DOHH2 (cell line): ENCODE data around the gene COL12A1.

Experiments used
- H3F3A ChIP-seq: fragments of 200-600 bp; sonication (generic), shearing (Covaris generic); 2 replicates; pipeline ENCODE4 v1.6.0; 2016; ENCODE audit warnings: antibody characterized with exemption, mild to moderate bottlenecking; ENCODE audit not compliant: control insufficient read depth, insufficient read depth
- H3K27ac ChIP-seq: fragments of 200-600 bp; sonication (generic); 2 replicates; pipeline ENCODE4 v1.5.1; 2014; ENCODE audit warnings: low read depth, mild to moderate bottlenecking, low read length, moderate library complexity
- H3K27me3 ChIP-seq: fragments of 200-600 bp; sonication (generic); 2 replicates; pipeline ENCODE4 v1.6.1; 2014; ENCODE audit warnings: mild to moderate bottlenecking, low read length, mixed read lengths; ENCODE audit not compliant: control insufficient read depth
- H3K36me3 ChIP-seq: fragments of 200-600 bp; sonication (generic); 2 replicates; pipeline ENCODE4 v1.6.1; 2014; ENCODE audit warnings: mild to moderate bottlenecking, low read length, moderate library complexity, mixed read lengths; ENCODE audit not compliant: control insufficient read depth
- H3K4me1 ChIP-seq: fragments of 200-600 bp; sonication (generic); 2 replicates; pipeline ENCODE4 v1.6.1; 2014; ENCODE audit warnings: mild to moderate bottlenecking, low read length, mixed read lengths; ENCODE audit not compliant: control insufficient read depth
- H3K4me2 ChIP-seq: fragments of 200-600 bp; sonication (generic); 2 replicates; pipeline ENCODE4 v1.6.0; 2014; ENCODE audit warnings: mild to moderate bottlenecking, low read length, moderate library complexity
- H3K4me3 ChIP-seq: fragments of 200-600 bp; sonication (generic); 2 replicates; pipeline ENCODE4 v1.5.1; 2014; ENCODE audit warnings: mild to moderate bottlenecking, low read length, mixed read lengths
- H3K79me2 ChIP-seq: fragments of 200-600 bp; sonication (generic); 2 replicates; pipeline ENCODE4 v1.6.1; 2014; ENCODE audit warnings: mild to moderate bottlenecking, low read length, mixed read lengths; ENCODE audit not compliant: control insufficient read depth
- H3K9me2 ChIP-seq: fragments of 200-600 bp; sonication (generic); replicated peaks from 2 replicates; pipeline ENCODE4 v1.6.1; 2014; ENCODE audit warnings: mild to moderate bottlenecking, low read length, mixed read lengths; ENCODE audit not compliant: control insufficient read depth
- H3K9me3 ChIP-seq: fragments of 200-600 bp; sonication (generic); 2 replicates; pipeline ENCODE4 v1.6.1; 2014; ENCODE audit warnings: antibody characterized with exemption, low read length, mixed read lengths; ENCODE audit not compliant: control insufficient read depth, insufficient read depth
- H4K20me1 ChIP-seq: fragments of 200-600 bp; sonication (generic); 2 replicates; pipeline ENCODE4 v1.6.0; 2014; ENCODE audit warnings: low read depth, mild to moderate bottlenecking, antibody characterized with exemption, low read length, moderate library complexity; ENCODE audit not compliant: control insufficient read depth, insufficient read depth
- EZH2phosphoT487 ChIP-seq: fragments of 200-600 bp; sonication (generic); IDR thresholded peaks from 2 replicates; pipeline ENCODE4 v1.6.1; 2017; ENCODE audit warnings: borderline replicate concordance, mild to moderate bottlenecking, antibody characterized with exemption, low read length, moderate library complexity, mixed read lengths
- TF ChIP-seq, protein P1 (sequence below): fragments of 200-600 bp; sonication (generic); IDR thresholded peaks from one replicate; pipeline ENCODE4 v1.5.1; 2014; ENCODE audit warnings: antibody characterized with exemption, mild to moderate bottlenecking, low read depth, low read length; ENCODE audit not compliant: poor library complexity, severe bottlenecking

COL12A1 gene

DNA sequence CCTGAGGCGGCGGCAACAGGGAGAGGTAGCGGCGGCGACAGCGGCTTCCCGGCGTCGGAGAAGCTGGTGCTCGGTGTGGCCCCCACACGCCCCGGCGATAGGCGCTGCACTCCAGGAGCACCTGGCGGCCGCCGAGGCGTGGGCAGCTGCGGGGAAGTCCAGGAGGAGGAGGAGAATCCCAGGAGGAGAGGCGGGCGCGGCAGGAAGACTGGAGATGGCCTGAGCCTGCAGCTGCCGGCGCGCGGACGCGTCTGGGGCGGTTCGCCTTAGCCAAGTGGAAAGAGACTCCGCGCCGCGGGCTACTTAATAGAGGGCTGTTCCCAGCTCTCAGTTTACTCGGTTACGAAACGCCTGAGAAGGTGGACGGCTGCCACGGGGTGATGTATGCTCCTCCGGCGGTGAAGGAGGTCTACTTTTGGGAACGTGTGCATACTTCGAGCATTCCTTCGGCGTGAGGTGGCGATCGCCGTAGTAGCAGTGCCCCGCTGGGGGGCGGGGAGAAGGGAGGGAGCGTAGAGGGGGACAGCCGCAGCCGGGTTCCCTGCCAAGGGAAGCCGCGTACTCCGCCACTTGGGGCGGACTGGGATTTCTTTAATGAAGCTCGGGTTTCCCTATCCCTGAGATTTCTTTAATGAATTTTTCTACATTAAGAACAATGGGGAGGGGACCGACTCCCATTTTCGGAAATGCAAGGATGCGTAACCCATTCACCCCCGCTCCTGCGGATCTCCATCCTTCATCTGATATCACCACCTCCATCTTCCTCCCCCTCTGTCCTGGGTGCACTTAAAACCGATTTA, at the start of gene COL12A1:
TSS of gene COL12A1 (minus strand) at position 278 of the 800 bp plus-strand sequence. CDS start 3,261 bp downstream, outside the sequence.
- TF ChIP-seq EZH2phosphoT487 = no peak
- TF ChIP-seq, protein P1, sequence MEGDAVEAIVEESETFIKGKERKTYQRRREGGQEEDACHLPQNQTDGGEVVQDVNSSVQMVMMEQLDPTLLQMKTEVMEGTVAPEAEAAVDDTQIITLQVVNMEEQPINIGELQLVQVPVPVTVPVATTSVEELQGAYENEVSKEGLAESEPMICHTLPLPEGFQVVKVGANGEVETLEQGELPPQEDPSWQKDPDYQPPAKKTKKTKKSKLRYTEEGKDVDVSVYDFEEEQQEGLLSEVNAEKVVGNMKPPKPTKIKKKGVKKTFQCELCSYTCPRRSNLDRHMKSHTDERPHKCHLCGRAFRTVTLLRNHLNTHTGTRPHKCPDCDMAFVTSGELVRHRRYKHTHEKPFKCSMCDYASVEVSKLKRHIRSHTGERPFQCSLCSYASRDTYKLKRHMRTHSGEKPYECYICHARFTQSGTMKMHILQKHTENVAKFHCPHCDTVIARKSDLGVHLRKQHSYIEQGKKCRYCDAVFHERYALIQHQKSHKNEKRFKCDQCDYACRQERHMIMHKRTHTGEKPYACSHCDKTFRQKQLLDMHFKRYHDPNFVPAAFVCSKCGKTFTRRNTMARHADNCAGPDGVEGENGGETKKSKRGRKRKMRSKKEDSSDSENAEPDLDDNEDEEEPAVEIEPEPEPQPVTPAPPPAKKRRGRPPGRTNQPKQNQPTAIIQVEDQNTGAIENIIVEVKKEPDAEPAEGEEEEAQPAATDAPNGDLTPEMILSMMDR = no peak
- Histone ChIP-seq H3K4me1 (no peaks in the 10 kb centered on the region; the same call in 1 of the 2 replicates), H3K4me2 (no peak within 1 kb of the TSS), H3F3A (no peaks in the 10 kb centered on the region), H3K9me2 (no peaks in the 10 kb centered on the region), H3K79me2 (no peaks in the 10 kb centered on the region), H3K36me3 (no peaks in the 10 kb centered on the region), H4K20me1 (no peaks in the 10 kb centered on the region), H3K27me3 (peaks cover 28% of the 10 kb centered on the region), H3K4me3 (no peak within 1 kb of the TSS), H3K9me3 (no peaks in the 10 kb centered on the region), H3K27ac (no peak within 1 kb of the TSS)

DNA sequence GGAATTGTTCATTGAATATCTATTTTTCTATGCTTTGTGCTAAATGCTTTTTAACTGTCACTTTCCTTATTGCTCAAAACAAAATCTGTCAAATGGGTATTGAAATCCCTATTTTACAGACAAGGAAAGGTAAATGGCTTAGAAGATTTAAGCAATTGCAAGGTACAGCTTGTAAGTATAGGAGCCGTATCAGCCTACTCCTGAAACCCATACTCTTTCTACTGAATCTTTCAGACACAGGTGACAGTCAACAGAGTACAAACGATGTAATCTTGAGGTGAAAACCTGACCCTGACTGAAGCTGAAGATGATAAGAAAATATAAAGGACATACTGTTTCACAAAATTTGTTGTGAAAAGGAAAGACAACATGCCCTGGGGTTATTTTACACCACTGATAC, 44.7 kb upstream of the COL12A1 start:
- Histone ChIP-seq H3K36me3 (peaks cover 8% of the 10 kb centered on the region; the same call in 1 of the 2 replicates), H3K9me3 (no peaks in the 10 kb centered on the region), H3K4me3 (no peak overlapping the region), H3F3A (0 out of 2 replicates have a peak, but pooled peaks cover 2% of the 10 kb centered on the region), H3K27me3 (no peaks in the 10 kb centered on the region), H3K4me1 (no peaks in the 10 kb centered on the region), H3K9me2 (no peaks in the 10 kb centered on the region), H4K20me1 (no peaks in the 10 kb centered on the region), H3K79me2 (no peaks in the 10 kb centered on the region), H3K27ac (no peak overlapping the region), H3K4me2 (no peak overlapping the region)
- no peak for TF ChIP-seq EZH2phosphoT487
- TF ChIP-seq, protein P1 = no peak

DNA sequence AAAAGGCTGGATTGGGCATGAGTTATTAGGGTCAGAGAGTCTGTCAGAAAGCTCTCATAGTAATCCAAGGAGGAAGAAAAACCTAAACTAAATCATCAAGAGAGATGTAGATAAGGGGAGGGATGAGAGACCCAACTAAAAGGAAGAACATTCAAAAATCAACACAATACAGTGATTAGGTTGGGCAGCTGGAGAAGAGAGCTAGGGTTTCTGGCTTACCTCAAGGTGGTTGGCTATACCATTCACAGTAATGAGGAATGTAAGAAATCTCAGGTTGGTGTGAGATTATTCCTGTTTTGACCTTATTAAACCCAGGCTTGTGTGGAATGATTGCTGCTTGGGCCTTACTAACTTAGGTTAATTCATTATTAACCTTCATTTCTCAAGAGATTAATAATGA, 44.0 kb upstream of the COL12A1 start:
- Histone ChIP-seq H3K9me2 (no peaks in the 10 kb centered on the region), H3K4me1 (no peaks in the 10 kb centered on the region), H3K27ac (no peak overlapping the region), H4K20me1 (no peaks in the 10 kb centered on the region), H3K4me3 (no peak overlapping the region), H3F3A (0 out of 2 replicates have a peak, but pooled peaks cover 2% of the 10 kb centered on the region), H3K9me3 (no peaks in the 10 kb centered on the region), H3K36me3 (peaks cover 7% of the 10 kb centered on the region; the same call in 1 of the 2 replicates), H3K79me2 (no peaks in the 10 kb centered on the region), H3K27me3 (no peaks in the 10 kb centered on the region), H3K4me2 (no peak overlapping the region)
- no peak for TF ChIP-seq EZH2phosphoT487
- TF ChIP-seq, protein P1 = no peak
